GM21526 (cell line): ENCODE measurements around the gene CHCHD5.
"Not testable (repeated sequence)": the region's sequence is repeated elsewhere in the genome, so short reads cannot be mapped to it uniquely, and the experiment has no call there.

ENCODE experiments used
- ATAC-seq: cut with Tn5 transposase; IDR thresholded peaks from one replicate; pipeline ENCODE4 v1.9.1; 2021; ENCODE audit warnings: moderate library complexity; ENCODE audit not compliant: unreplicated experiment, low FRiP score

The CHCHD5 gene

GRCh38 chr2:112585873-112586464 is 1.6 kb downstream of the CHCHD5 start:
- no peak for ATAC-seq

- no peak for ATAC-seq
These were observed 4.2 kb downstream of the CHCHD5 start for GRCh38 chr2:112588611-112589045.

GRCh38 chr2:112591413-112591812 is 7.0 kb downstream of the CHCHD5 start:
- no peak for ATAC-seq

GRCh38 chr2:112593736-112594135 is 9.3 kb downstream of the CHCHD5 start:
- ATAC-seq: no peak

- ATAC-seq: no peak
These were observed 13.3 kb downstream of the CHCHD5 start for GRCh38 chr2:112597537-112598322.

- no peak for ATAC-seq
These were observed 16.2 kb downstream of the CHCHD5 start for GRCh38 chr2:112600634-112601033.

- ATAC-seq: no peak
These were observed 17.3 kb downstream of the CHCHD5 start for GRCh38 chr2:112601754-112602153.

GRCh38 chr2:112602917-112603316 is 18.5 kb downstream of the CHCHD5 start:
- ATAC-seq: no peak

- ATAC-seq: no peak
These were observed 19.3 kb downstream of the CHCHD5 start for GRCh38 chr2:112603731-112604130.

- no peak for ATAC-seq
These were observed 20.5 kb downstream of the CHCHD5 start for GRCh38 chr2:112604952-112605351.

- no peak for ATAC-seq
These were observed 21.5 kb downstream of the CHCHD5 start for GRCh38 chr2:112605926-112606325.

- ATAC-seq: no peak
These were observed 22.1 kb downstream of the CHCHD5 start for GRCh38 chr2:112606547-112606946.

- ATAC-seq: no peak
These were observed 23.4 kb downstream of the CHCHD5 start for GRCh38 chr2:112607680-112608438.

GRCh38 chr2:112609320-112609719 is 24.9 kb downstream of the CHCHD5 start:
- not testable (repeated sequence) for ATAC-seq

- ATAC-seq: not testable (repeated sequence)
These were observed 27.9 kb downstream of the CHCHD5 start for GRCh38 chr2:112612283-112612682.

- no peak for ATAC-seq
These were observed 29.9 kb downstream of the CHCHD5 start for GRCh38 chr2:112614201-112614840.

GRCh38 chr2:112615051-112615450 is 30.6 kb downstream of the CHCHD5 start:
- no peak for ATAC-seq

- not testable (repeated sequence) for ATAC-seq
These were observed 31.4 kb downstream of the CHCHD5 start for GRCh38 chr2:112615798-112616197.

GRCh38 chr2:112618383-112618782 is 34.0 kb downstream of the CHCHD5 start:
- ATAC-seq: no peak

- no peak for ATAC-seq
These were observed 37.5 kb downstream of the CHCHD5 start for GRCh38 chr2:112621790-112622527.
